ENCODE data around the gene HRH1.
"Not testable (repeated sequence)": the region's sequence is repeated elsewhere in the genome, so short reads cannot be mapped to it uniquely, and the experiment has no call there.

HRH1 gene

GRCh38 chr3:11161666-11162065, 7.4 kb downstream of the HRH1 start:
- peaks cover 9% of the 10 kb centered on the region for H3K27me3 ChIP-seq (ENCODE audit: control insufficient read depth, insufficient read depth, low read length)
- no peak overlapping the region for H3K9ac ChIP-seq (ENCODE audit: low read depth, low read length)
- H3K9me3 ChIP-seq (ENCODE audit: control insufficient read depth, insufficient read depth, low read length), result no peaks in the 10 kb centered on the region
- no peaks in the 10 kb centered on the region for H3K36me3 ChIP-seq (ENCODE audit: control insufficient read depth, insufficient read depth, low read length)
- no peak overlapping the region for H3K27ac ChIP-seq (ENCODE audit: low read depth, low read length)
- H3K4me1 ChIP-seq (ENCODE audit: control insufficient read depth, insufficient read depth, low read length), result no peaks in the 10 kb centered on the region
- no peak overlapping the region for H3K4me3 ChIP-seq (ENCODE audit: low read depth, low read length)

GRCh38 chr3:11162401-11163345, 8.4 kb downstream of the HRH1 start:
- Histone ChIP-seq H3K9me3 (ENCODE audit: control insufficient read depth, insufficient read depth, low read length) (no peaks in the 10 kb centered on the region), H3K27ac (ENCODE audit: low read depth, low read length) (no peak overlapping the region), H3K4me3 (ENCODE audit: low read depth, low read length) (no peak overlapping the region), H3K9ac (ENCODE audit: low read depth, low read length) (no peak overlapping the region), H3K4me1 (ENCODE audit: control insufficient read depth, insufficient read depth, low read length) (no peaks in the 10 kb centered on the region), H3K36me3 (ENCODE audit: control insufficient read depth, insufficient read depth, low read length) (no peaks in the 10 kb centered on the region), H3K27me3 (ENCODE audit: control insufficient read depth, insufficient read depth, low read length) (no peaks in the 10 kb centered on the region; the same call in 1 of the 2 replicates)

- no peaks in the 10 kb centered on the region for H3K36me3 ChIP-seq (ENCODE audit: control insufficient read depth, insufficient read depth, low read length)
- no peak overlapping the region for H3K4me3 ChIP-seq (ENCODE audit: low read depth, low read length)
- H3K27ac ChIP-seq (ENCODE audit: low read depth, low read length), result no peak overlapping the region
- H3K4me1 ChIP-seq (ENCODE audit: control insufficient read depth, insufficient read depth, low read length), result no peaks in the 10 kb centered on the region
- no peaks in the 10 kb centered on the region; the same call in 1 of the 2 replicates for H3K27me3 ChIP-seq (ENCODE audit: control insufficient read depth, insufficient read depth, low read length)
- H3K9ac ChIP-seq (ENCODE audit: low read depth, low read length), result no peak overlapping the region
- no peaks in the 10 kb centered on the region for H3K9me3 ChIP-seq (ENCODE audit: control insufficient read depth, insufficient read depth, low read length)
These were observed 10.3 kb downstream of the HRH1 start for GRCh38 chr3:11164607-11165006.

GRCh38 chr3:11165476-11165875, 11.2 kb downstream of the HRH1 start:
- no peaks in the 10 kb centered on the region for H3K9me3 ChIP-seq (ENCODE audit: control insufficient read depth, insufficient read depth, low read length)
- no peaks in the 10 kb centered on the region for H3K4me1 ChIP-seq (ENCODE audit: control insufficient read depth, insufficient read depth, low read length)
- no peaks in the 10 kb centered on the region for H3K36me3 ChIP-seq (ENCODE audit: control insufficient read depth, insufficient read depth, low read length)
- H3K27ac ChIP-seq (ENCODE audit: low read depth, low read length), result no peak overlapping the region
- no peak overlapping the region for H3K4me3 ChIP-seq (ENCODE audit: low read depth, low read length)
- H3K27me3 ChIP-seq (ENCODE audit: control insufficient read depth, insufficient read depth, low read length), result no peaks in the 10 kb centered on the region; the same call in 1 of the 2 replicates
- H3K9ac ChIP-seq (ENCODE audit: low read depth, low read length), result no peak overlapping the region

GRCh38 chr3:11166807-11167400, 12.6 kb downstream of the HRH1 start:
- not testable (repeated sequence) for H3K36me3 ChIP-seq (ENCODE audit: control insufficient read depth, insufficient read depth, low read length); H3K9me3 ChIP-seq (ENCODE audit: control insufficient read depth, insufficient read depth, low read length); H3K4me3 ChIP-seq (ENCODE audit: low read depth, low read length); H3K27ac ChIP-seq (ENCODE audit: low read depth, low read length); H3K4me1 ChIP-seq (ENCODE audit: control insufficient read depth, insufficient read depth, low read length); H3K27me3 ChIP-seq (ENCODE audit: control insufficient read depth, insufficient read depth, low read length); H3K9ac ChIP-seq (ENCODE audit: low read depth, low read length)

- Histone ChIP-seq H3K4me3 (ENCODE audit: low read depth, low read length) (no peak overlapping the region), H3K27me3 (ENCODE audit: control insufficient read depth, insufficient read depth, low read length) (no peaks in the 10 kb centered on the region; the same call in 1 of the 2 replicates), H3K9me3 (ENCODE audit: control insufficient read depth, insufficient read depth, low read length) (no peaks in the 10 kb centered on the region), H3K4me1 (ENCODE audit: control insufficient read depth, insufficient read depth, low read length) (no peaks in the 10 kb centered on the region), H3K9ac (ENCODE audit: low read depth, low read length) (no peak overlapping the region), H3K36me3 (ENCODE audit: control insufficient read depth, insufficient read depth, low read length) (no peaks in the 10 kb centered on the region), H3K27ac (ENCODE audit: low read depth, low read length) (no peak overlapping the region)
These were observed 13.3 kb downstream of the HRH1 start for GRCh38 chr3:11167590-11167989.

GRCh38 chr3:11168406-11168805, 14.1 kb downstream of the HRH1 start:
- H3K4me1 ChIP-seq (ENCODE audit: control insufficient read depth, insufficient read depth, low read length), result no peaks in the 10 kb centered on the region
- H3K36me3 ChIP-seq (ENCODE audit: control insufficient read depth, insufficient read depth, low read length), result no peaks in the 10 kb centered on the region
- H3K9me3 ChIP-seq (ENCODE audit: control insufficient read depth, insufficient read depth, low read length), result no peaks in the 10 kb centered on the region
- H3K4me3 ChIP-seq (ENCODE audit: low read depth, low read length), result no peak overlapping the region
- no peaks in the 10 kb centered on the region; the same call in 1 of the 2 replicates for H3K27me3 ChIP-seq (ENCODE audit: control insufficient read depth, insufficient read depth, low read length)
- H3K27ac ChIP-seq (ENCODE audit: low read depth, low read length), result no peak overlapping the region
- H3K9ac ChIP-seq (ENCODE audit: low read depth, low read length), result no peak overlapping the region

GRCh38 chr3:11168881-11169805, 14.8 kb downstream of the HRH1 start:
- Histone ChIP-seq H3K27ac (ENCODE audit: low read depth, low read length) (no peak overlapping the region), H3K9ac (ENCODE audit: low read depth, low read length) (no peak overlapping the region), H3K36me3 (ENCODE audit: control insufficient read depth, insufficient read depth, low read length) (no peaks in the 10 kb centered on the region), H3K27me3 (ENCODE audit: control insufficient read depth, insufficient read depth, low read length) (no peaks in the 10 kb centered on the region; the same call in 1 of the 2 replicates), H3K4me3 (ENCODE audit: low read depth, low read length) (no peak overlapping the region), H3K9me3 (ENCODE audit: control insufficient read depth, insufficient read depth, low read length) (no peaks in the 10 kb centered on the region), H3K4me1 (ENCODE audit: control insufficient read depth, insufficient read depth, low read length) (no peaks in the 10 kb centered on the region)

GRCh38 chr3:11170052-11170770, 15.9 kb downstream of the HRH1 start:
- Histone ChIP-seq H3K27ac (ENCODE audit: low read depth, low read length) (no peak overlapping the region), H3K9me3 (ENCODE audit: control insufficient read depth, insufficient read depth, low read length) (no peaks in the 10 kb centered on the region), H3K36me3 (ENCODE audit: control insufficient read depth, insufficient read depth, low read length) (no peaks in the 10 kb centered on the region), H3K4me3 (ENCODE audit: low read depth, low read length) (no peak overlapping the region), H3K9ac (ENCODE audit: low read depth, low read length) (no peak overlapping the region), H3K27me3 (ENCODE audit: control insufficient read depth, insufficient read depth, low read length) (no peaks in the 10 kb centered on the region), H3K4me1 (ENCODE audit: control insufficient read depth, insufficient read depth, low read length) (no peaks in the 10 kb centered on the region)

- no peaks in the 10 kb centered on the region for H3K4me1 ChIP-seq (ENCODE audit: control insufficient read depth, insufficient read depth, low read length)
- no peaks in the 10 kb centered on the region for H3K27me3 ChIP-seq (ENCODE audit: control insufficient read depth, insufficient read depth, low read length)
- H3K4me3 ChIP-seq (ENCODE audit: low read depth, low read length), result no peak overlapping the region
- no peaks in the 10 kb centered on the region for H3K9me3 ChIP-seq (ENCODE audit: control insufficient read depth, insufficient read depth, low read length)
- no peaks in the 10 kb centered on the region for H3K36me3 ChIP-seq (ENCODE audit: control insufficient read depth, insufficient read depth, low read length)
- no peak overlapping the region for H3K27ac ChIP-seq (ENCODE audit: low read depth, low read length)
- H3K9ac ChIP-seq (ENCODE audit: low read depth, low read length), result no peak overlapping the region
These were observed 17.9 kb downstream of the HRH1 start for GRCh38 chr3:11172096-11172690.
